ENCODE measurements around the gene AMFR. TPM values are rescaled to one million over a fixed set of nuclear protein-coding genes. Genes with fewer than 3 reads are reported as not detected.

The AMFR gene
- total RNA-seq, 1 experiment from 2014 or later = 66.3 TPM

GRCh38 chr16:56312556-56312955, 112.8 kb downstream of the AMFR start:
- Histone ChIP-seq H3K79me2 (ENCODE audit: insufficient read depth, low read length) (no peaks in the 10 kb centered on the region), H3K27ac (ENCODE audit: low read depth, low read length) (no peak overlapping the region), H3K27me3 (ENCODE audit: insufficient read depth, low read length) (no peaks in the 10 kb centered on the region), H3K9me2 (ENCODE audit: insufficient read depth) (no peaks in the 10 kb centered on the region), H2AFZ (ENCODE audit: low read depth, low read length, poor library complexity, severe bottlenecking) (no peak overlapping the region), H3K9me3 (ENCODE audit: control insufficient read depth in 1 of 2, insufficient read depth in 1 of 2, low read depth in 1 of 2, low read length in 2 of 2) (no peaks in the 10 kb centered on the region), H3K4me1 (ENCODE audit: control insufficient read depth in 1 of 2, insufficient read depth in 2 of 2, low read length in 2 of 2) (no peaks in the 10 kb centered on the region), H3K4me3 (replicated peaks in 1 of 2; ENCODE audit: low read depth in 1 of 2, low read length in 2 of 2) (no peak overlapping the region), H3K9ac (ENCODE audit: low read length) (no peak overlapping the region), H4K20me1 (ENCODE audit: insufficient read depth) (no peaks in the 10 kb centered on the region), H3K36me3 (ENCODE audit: control insufficient read depth in 1 of 2, insufficient read depth in 2 of 2, low read length in 2 of 2) (no peaks in the 10 kb centered on the region), H3K4me2 (ENCODE audit: low read length) (no peak overlapping the region)
- ATAC-seq (no peak), DNase-seq (ENCODE audit: low read depth, low spot score) (no peak)
- ChIA-PET POLR2A (no interaction called here), CTCF (no interaction called here), RAD21 (ENCODE audit: low non-redundant PET in 1 of 2, low total read pairs in 2 of 2, uncharacterized antibody in 2 of 2, unreplicated experiment in 2 of 2) (no interaction called here)
- intact Hi-C loops (cut with micrococcal nuclease) = no loop called here
- TF ChIP-seq POLR2AphosphoS5 (IDR thresholded peaks at IDR 0.05; ENCODE audit: low read depth, low read length) = no peak
- no peak for TF ChIP-seq YY1 (IDR thresholded peaks at IDR 0.05; ENCODE audit: extremely low read depth, insufficient replicate concordance, low read depth, low read length)
- TF ChIP-seq FOSL1 (IDR thresholded peaks at IDR 0.05; ENCODE audit: low read depth) = no peak
- no peak for TF ChIP-seq EZH2 (IDR thresholded peaks at IDR 0.05)
- TF ChIP-seq MAX (IDR thresholded peaks at IDR 0.05) = no peak
- TF ChIP-seq ELF1 (IDR thresholded peaks at IDR 0.05; ENCODE audit: borderline replicate concordance, low read depth) = no peak
- TF ChIP-seq RAD21 (IDR thresholded peaks at IDR 0.05; ENCODE audit: low read depth) = no peak
- TF ChIP-seq ZFX (IDR thresholded peaks at IDR 0.05) = no peak
- no peak for TF ChIP-seq EGR1 (IDR thresholded peaks at IDR 0.05; ENCODE audit: low read depth)
- no TSS peak for BruUV-seq (replicated peaks)

GRCh38 chr16:56312028-56312300, 113.4 kb downstream of the AMFR start:
- Histone ChIP-seq H3K9me3 (ENCODE audit: control insufficient read depth in 1 of 2, insufficient read depth in 1 of 2, low read depth in 1 of 2, low read length in 2 of 2) (no peaks in the 10 kb centered on the region), H3K27ac (ENCODE audit: low read depth, low read length) (no peak overlapping the region), H3K27me3 (ENCODE audit: insufficient read depth, low read length) (no peaks in the 10 kb centered on the region), H3K9ac (ENCODE audit: low read length) (no peak overlapping the region), H3K4me2 (ENCODE audit: low read length) (no peak overlapping the region), H3K9me2 (ENCODE audit: insufficient read depth) (no peaks in the 10 kb centered on the region), H3K4me1 (ENCODE audit: control insufficient read depth in 1 of 2, insufficient read depth in 2 of 2, low read length in 2 of 2) (no peaks in the 10 kb centered on the region), H3K4me3 (replicated peaks in 1 of 2; ENCODE audit: low read depth in 1 of 2, low read length in 2 of 2) (no peak overlapping the region), H3K36me3 (ENCODE audit: control insufficient read depth in 1 of 2, insufficient read depth in 2 of 2, low read length in 2 of 2) (no peaks in the 10 kb centered on the region), H4K20me1 (ENCODE audit: insufficient read depth) (no peaks in the 10 kb centered on the region), H3K79me2 (ENCODE audit: insufficient read depth, low read length) (no peaks in the 10 kb centered on the region), H2AFZ (ENCODE audit: low read depth, low read length, poor library complexity, severe bottlenecking) (no peak overlapping the region)
- DNase-seq (ENCODE audit: low read depth, low spot score) (no peak), ATAC-seq (no peak)
- intact Hi-C loops (cut with micrococcal nuclease) = no loop called here
- no TSS peak for BruUV-seq (replicated peaks)
- ChIA-PET RAD21 (ENCODE audit: low non-redundant PET in 1 of 2, low total read pairs in 2 of 2, uncharacterized antibody in 2 of 2, unreplicated experiment in 2 of 2) (no interaction called here), CTCF (interaction anchor here (1.3 to 1.6 kb wide), 2 partner anchors 9 to 44 kb away, joined by 4 to 8 read pairs; no protein-coding TSS in a partner anchor), POLR2A (no interaction called here)
- no peak for TF ChIP-seq ELF1 (IDR thresholded peaks at IDR 0.05; ENCODE audit: borderline replicate concordance, low read depth)
- TF ChIP-seq EGR1 (IDR thresholded peaks at IDR 0.05; ENCODE audit: low read depth) = no peak
- no peak for TF ChIP-seq ZBTB33 (IDR thresholded peaks at IDR 0.05; ENCODE audit: extremely low read depth, insufficient replicate concordance, low read length)
- no peak for TF ChIP-seq ATF3 (IDR thresholded peaks at IDR 0.05)
- TF ChIP-seq ZFX (IDR thresholded peaks at IDR 0.05) = no peak
- no peak for TF ChIP-seq CBX3 (IDR thresholded peaks at IDR 0.05; ENCODE audit: low read depth)
- no peak for TF ChIP-seq REST (IDR thresholded peaks at IDR 0.05; ENCODE audit: low read depth)
- TF ChIP-seq POLR2AphosphoS5 (IDR thresholded peaks at IDR 0.05; ENCODE audit: low read depth, low read length) = no peak
- no peak for TF ChIP-seq CEBPB (IDR thresholded peaks at IDR 0.05; ENCODE audit: low read depth)
- TF ChIP-seq YY1 (IDR thresholded peaks at IDR 0.05; ENCODE audit: extremely low read depth, insufficient replicate concordance, low read depth, low read length) = no peak
- TF ChIP-seq ZNF274 (IDR thresholded peaks at IDR 0.05; ENCODE audit: low read depth, low read length) = no peak
- no peak for TF ChIP-seq EZH2 (IDR thresholded peaks at IDR 0.05)
- TF ChIP-seq POLR2A (IDR thresholded peaks at IDR 0.05; ENCODE audit: borderline replicate concordance, extremely low read depth, insufficient read depth, insufficient read length) = no peak

All from HCT116 (cell line).